Sigmoid colon (tissue), 7 donors: ENCODE results near the gene EHMT2. TPM values are rescaled to one million over a fixed set of nuclear protein-coding genes. Genes with fewer than 3 reads are reported as not detected.

Source experiments
- DNase-seq: peaks from one replicate; pipeline ENCODE4 v3.0.0-alpha.2; 2019
- H3K27ac ChIP-seq, 4 donors: fragments of 200-600 bp; sonication (generic); one replicate each; pipeline ENCODE4 v1.5.1; 2016 to 2019; ENCODE audit warnings: mild to moderate bottlenecking in 1 of 4
- H3K27me3 ChIP-seq, 3 donors: fragments of 200-600 bp; sonication (generic); one replicate each; pipeline ENCODE4 v1.5.1; 2019; ENCODE audit warnings: mild to moderate bottlenecking in 1 of 3
- H3K36me3 ChIP-seq, 4 donors: fragments of 200-600 bp; sonication (generic); one replicate each; pipeline ENCODE4 v1.5.1; 2016 to 2019
- H3K4me1 ChIP-seq, 4 donors: fragments of 200-600 bp; sonication (generic); one replicate each; pipeline ENCODE4 v1.5.1; 2017 to 2019
- H3K4me3 ChIP-seq, 4 donors: fragments of 200-600 bp; sonication (generic); one replicate each; pipeline ENCODE4 v1.5.1; 2017 to 2019; ENCODE audit warnings: mild to moderate bottlenecking in 2 of 4, moderate library complexity in 1 of 4
- H3K9me3 ChIP-seq, 4 donors: fragments of 200-600 bp in 3 of 4; sonication (generic) in 3 of 4; one replicate each; pipeline versions ENCODE4 v1.5.1 to v1.6.1; 2013 to 2019
- EP300 ChIP-seq, 4 donors: sonication (generic); formaldehyde crosslinking; IDR thresholded peaks; one replicate each; pipeline ENCODE4 v1.6.1; 2017; ENCODE audit warnings: antibody characterized with exemption in 4 of 4
- POLR2A ChIP-seq, 2 donors: fragments of 450-650 bp; IDR thresholded peaks; one replicate each; pipeline ENCODE4 v1.6.1; 2016; ENCODE audit warnings: antibody characterized with exemption in 2 of 2, mild to moderate bottlenecking in 2 of 2, moderate library complexity in 2 of 2
- POLR2AphosphoS5 ChIP-seq, 4 donors: sonication (generic); formaldehyde crosslinking; IDR thresholded peaks; one replicate each; pipeline ENCODE4 v1.6.1; 2017; ENCODE audit warnings: antibody characterized with exemption in 4 of 4
- WGBS, 2 donors: extraction: QIAGEN DNeasy Blood & Tissue Kit; methylation state at CpG; one replicate each; pipeline ENCODE4 v1.1.7; 2013; 5-methylcytosine and 5-hydroxymethylcytosine counted together
- intact Hi-C: fragments of 100-400 bp; cut with DNase I; formaldehyde crosslinking; loops from one replicate; pipeline ENCODE4 v1.15.1; 2023
- polyA plus RNA-seq, 3 donors: library from polyadenylated mRNA; stranded (reverse); fragments of 200-250 nt; gene quantifications; one replicate each; pipeline ENCODE4 v1.2.3, GENCODE V29; 2013
- total RNA-seq, 4 donors: library from RNA; depleted of rRNA; stranded (reverse); fragments of >200 nt; gene quantifications; one replicate each; pipeline ENCODE4 v1.1.0, GENCODE V29; 2016
- TF ChIP-seq, protein P1 (sequence below), 4 experiments: fragments of 450-650 bp in 3 of 4; fragments of 200-600 bp in 1 of 4; IDR thresholded peaks; one replicate each; pipeline ENCODE4 v1.5.1; 2016 to 2019; ENCODE audit warnings: antibody characterized with exemption in 4 of 4, mild to moderate bottlenecking in 3 of 4, moderate library complexity in 2 of 4
- donor health status: healthy with polysubstance abuse.
- donor health status: Bipolar disorder and iron deficiency.
- donor health status: healthy.

EHMT2 gene
- total and polyA plus RNA-seq, 7 donors: 11.8 to 45.0 (median 33.2) TPM

GRCh38 chr6:31927863-31928671 is 30.6 kb upstream of the EHMT2 start:
- peak overlapping the region in 3 of 4 donors; percentile 6 to 31 (median 16) for H3K4me3 ChIP-seq
- no peaks in the 10 kb centered on the region for H3K27me3 ChIP-seq
- no peaks in the 10 kb centered on the region for H3K4me1 ChIP-seq
- WGBS, 2 donors: 70 to 78% methylated on average over 11 of the region's 11 CpGs
- H3K36me3 ChIP-seq: no peaks in the 10 kb centered on the region
- no peak overlapping the region for H3K27ac ChIP-seq
- TF ChIP-seq POLR2A (IDR thresholded peaks at IDR 0.05) (no peak), POLR2AphosphoS5 (IDR thresholded peaks at IDR 0.05) (no peak), EP300 (IDR thresholded peaks at IDR 0.05) (no peak)
- TF ChIP-seq, protein P1, sequence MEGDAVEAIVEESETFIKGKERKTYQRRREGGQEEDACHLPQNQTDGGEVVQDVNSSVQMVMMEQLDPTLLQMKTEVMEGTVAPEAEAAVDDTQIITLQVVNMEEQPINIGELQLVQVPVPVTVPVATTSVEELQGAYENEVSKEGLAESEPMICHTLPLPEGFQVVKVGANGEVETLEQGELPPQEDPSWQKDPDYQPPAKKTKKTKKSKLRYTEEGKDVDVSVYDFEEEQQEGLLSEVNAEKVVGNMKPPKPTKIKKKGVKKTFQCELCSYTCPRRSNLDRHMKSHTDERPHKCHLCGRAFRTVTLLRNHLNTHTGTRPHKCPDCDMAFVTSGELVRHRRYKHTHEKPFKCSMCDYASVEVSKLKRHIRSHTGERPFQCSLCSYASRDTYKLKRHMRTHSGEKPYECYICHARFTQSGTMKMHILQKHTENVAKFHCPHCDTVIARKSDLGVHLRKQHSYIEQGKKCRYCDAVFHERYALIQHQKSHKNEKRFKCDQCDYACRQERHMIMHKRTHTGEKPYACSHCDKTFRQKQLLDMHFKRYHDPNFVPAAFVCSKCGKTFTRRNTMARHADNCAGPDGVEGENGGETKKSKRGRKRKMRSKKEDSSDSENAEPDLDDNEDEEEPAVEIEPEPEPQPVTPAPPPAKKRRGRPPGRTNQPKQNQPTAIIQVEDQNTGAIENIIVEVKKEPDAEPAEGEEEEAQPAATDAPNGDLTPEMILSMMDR (IDR thresholded peaks at IDR 0.05): no peak
- intact Hi-C loops: no loop called here
- H3K9me3 ChIP-seq: no peaks in the 10 kb centered on the region
- no peak for DNase-seq

DNA sequence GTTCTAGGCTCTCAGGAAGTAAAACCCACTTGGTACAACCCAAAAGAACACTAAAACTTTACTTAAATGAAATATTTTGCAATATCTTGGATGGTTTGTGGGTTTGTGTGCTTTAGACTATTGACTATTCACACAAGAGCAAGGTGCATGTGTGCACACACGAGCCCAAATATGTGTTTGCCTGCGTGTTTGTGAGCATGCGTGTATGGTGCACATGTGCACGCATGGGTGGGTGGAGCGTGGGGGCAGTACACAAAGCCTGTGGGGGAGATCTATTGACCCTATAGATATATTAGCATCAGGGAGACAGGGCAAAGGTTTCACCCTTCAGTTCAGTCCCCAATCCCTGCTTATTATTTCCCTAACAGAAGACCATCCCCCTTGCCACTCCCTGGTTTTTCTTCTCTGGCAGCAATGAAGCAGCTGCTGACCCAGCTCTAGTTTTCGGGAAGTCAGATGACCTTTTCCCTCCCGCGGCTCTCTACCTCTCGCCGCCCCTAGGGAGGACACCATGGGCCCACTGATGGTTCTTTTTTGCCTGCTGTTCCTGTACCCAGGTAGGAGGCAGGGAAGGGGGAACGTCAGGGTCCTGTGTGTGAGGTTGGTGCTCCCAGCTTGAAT is 29.9 kb upstream of the EHMT2 start, which contains the start of gene C2:
Gene C2 (plus strand): TSS at position 476 of the 621 bp plus-strand sequence. CDS start 36 bp downstream, at position 512.
- no peaks in the 10 kb centered on the region for H3K27me3 ChIP-seq
- DNase-seq: no peak
- peak within 1 kb of the TSS in 3 of 4 donors; percentile 6 to 31 (median 16) for H3K4me3 ChIP-seq
- H3K9me3 ChIP-seq: no peaks in the 10 kb centered on the region
- H3K27ac ChIP-seq: no peak within 1 kb of the TSS
- TF ChIP-seq POLR2A (IDR thresholded peaks at IDR 0.05): no peak
- TF ChIP-seq EP300 (IDR thresholded peaks at IDR 0.05): no peak
- no peak for TF ChIP-seq POLR2AphosphoS5 (IDR thresholded peaks at IDR 0.05)
- TF ChIP-seq, protein P1 (IDR thresholded peaks at IDR 0.05): no peak
- WGBS, 2 donors: 44 to 60% methylated on average over 11 of the region's 11 CpGs
- H3K4me1 ChIP-seq: no peaks in the 10 kb centered on the region
- intact Hi-C loops: no loop called here
- no peaks in the 10 kb centered on the region for H3K36me3 ChIP-seq

GRCh38 chr6:31922942-31923341 is 25.4 kb upstream of the EHMT2 start:
- DNase-seq: no peak
- H3K27me3 ChIP-seq: no peaks in the 10 kb centered on the region
- no peaks in the 10 kb centered on the region for H3K9me3 ChIP-seq
- intact Hi-C loops: no loop called here
- no peaks in the 10 kb centered on the region for H3K36me3 ChIP-seq
- no peaks in the 10 kb centered on the region for H3K4me1 ChIP-seq
- H3K27ac ChIP-seq: no peak overlapping the region
- WGBS, 2 donors: 18 to 26% methylated on average over 5 of the region's 5 CpGs
- no peak overlapping the region for H3K4me3 ChIP-seq
- TF ChIP-seq POLR2AphosphoS5 (IDR thresholded peaks at IDR 0.05): no peak
- TF ChIP-seq, protein P1 (IDR thresholded peaks at IDR 0.05): no peak
- TF ChIP-seq EP300 (IDR thresholded peaks at IDR 0.05): no peak
- no peak for TF ChIP-seq POLR2A (IDR thresholded peaks at IDR 0.05)

- 64 to 86% methylated on average over 2 of the region's 2 CpGs for WGBS, 2 donors
- Histone ChIP-seq H3K27me3 (no peaks in the 10 kb centered on the region), H3K4me1 (no peaks in the 10 kb centered on the region), H3K36me3 (no peaks in the 10 kb centered on the region), H3K9me3 (no peaks in the 10 kb centered on the region), H3K4me3 (no peak overlapping the region), H3K27ac (no peak overlapping the region)
- no peak for DNase-seq
- TF ChIP-seq POLR2A (IDR thresholded peaks at IDR 0.05): no peak
- TF ChIP-seq POLR2AphosphoS5 (IDR thresholded peaks at IDR 0.05): no peak
- TF ChIP-seq, protein P1 (IDR thresholded peaks at IDR 0.05): no peak
- TF ChIP-seq EP300 (IDR thresholded peaks at IDR 0.05): no peak
- intact Hi-C loops: no loop called here
These were observed 23.3 kb upstream of the EHMT2 start for GRCh38 chr6:31920811-31921210.
